Measurements from ENCODE around the gene PATL2.

GRCh38 chr15:44728576-44729407, 17.7 kb upstream of the PATL2 start:
- TF ChIP-seq POLR2A (IDR thresholded peaks at IDR 0.05), result peak; percentile 64
- no peak for TF ChIP-seq CTCF (IDR thresholded peaks at IDR 0.05)

All from testis (tissue), 2 donors.